ENCODE results near the gene NACC1.
A peak's percentile ranks its signal among the peaks of the same experiment; 100 is the strongest.

NACC1 gene

DNA sequence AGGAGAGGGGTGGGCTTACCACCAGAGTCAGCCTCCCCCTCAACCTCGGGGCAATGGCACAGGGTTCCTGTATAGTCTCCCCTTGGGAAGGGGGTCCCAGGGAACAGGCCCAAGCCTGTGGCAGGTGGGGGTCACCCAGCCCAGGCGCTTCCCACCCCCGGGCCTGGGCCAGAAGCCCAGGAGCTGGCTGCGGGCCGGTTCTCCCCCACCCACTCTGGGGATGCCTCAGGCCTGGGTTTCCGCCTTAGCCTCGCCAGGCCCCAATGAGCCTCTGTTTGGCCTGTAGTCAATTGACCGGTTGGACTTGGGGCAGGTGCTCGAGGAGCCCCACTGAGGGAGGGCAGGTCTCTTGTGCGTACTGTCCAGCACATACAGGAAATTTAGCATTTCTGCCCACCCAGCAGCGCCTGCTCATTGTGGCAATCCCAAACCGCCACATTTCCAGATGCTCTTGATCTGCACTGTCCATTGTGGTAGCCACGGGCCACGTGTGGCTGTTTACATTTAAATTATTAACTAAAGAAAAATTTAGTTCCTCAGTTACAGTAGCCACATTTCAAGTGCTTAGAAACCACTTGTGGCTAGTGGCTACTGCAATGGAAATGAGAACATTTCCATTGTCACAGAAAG, 25.3 kb upstream of the NACC1 start:
- POLR2A ChIA-PET: interaction anchor here (1.3 kb wide), 1 partner anchor 39 kb away, joined by 3 read pairs; no protein-coding TSS in a partner anchor
- Histone ChIP-seq H3K27ac (ENCODE audit: extremely low read depth, low read depth, low read length) (no peak overlapping the region), H3K9me3 (ENCODE audit: control insufficient read depth, insufficient read depth, low read depth, low read length) (no peaks in the 10 kb centered on the region), H3K36me3 (ENCODE audit: control insufficient read depth in 2 of 2, insufficient read depth in 1 of 2, low read length in 2 of 2) (no peaks in the 10 kb centered on the region), H3K4me3 (ENCODE audit: low read depth, low read length) (no peak overlapping the region), H3K4me1 (ENCODE audit: control insufficient read depth, insufficient read depth, low read length) (no peaks in the 10 kb centered on the region)
- CTCF ChIA-PET: interaction anchor here (0.9 to 7.7 kb wide), 12 partner anchors 8 to 127 kb away, joined by 4 to 274 read pairs (median 14); no protein-coding TSS in a partner anchor
- TF ChIP-seq ZNF514 (tag by site-specific recombination; IDR thresholded peaks at IDR 0.05) (no peak), ZNF530 (tag by site-specific recombination; IDR thresholded peaks at IDR 0.05; ENCODE audit: low read depth) (no peak), ZNF501 (tag by site-specific recombination; IDR thresholded peaks at IDR 0.05) (no peak), HOXA7 (CRISPR knock-in tag; IDR thresholded peaks at IDR 0.05; ENCODE audit: borderline replicate concordance) (no peak), EGR2 (tag by site-specific recombination; IDR thresholded peaks at IDR 0.05; ENCODE audit: low read depth) (no peak), ZFP41 (tag by site-specific recombination; IDR thresholded peaks at IDR 0.05; ENCODE audit: borderline replicate concordance) (no peak), ZNF623 (tag by site-specific recombination; IDR thresholded peaks at IDR 0.05) (no peak), TRIM28 (IDR thresholded peaks at IDR 0.05; ENCODE audit: borderline replicate concordance, low read length) (no peak), WT1 (tag by site-specific recombination; IDR thresholded peaks at IDR 0.05) (no peak), ZNF792 (tag by site-specific recombination; IDR thresholded peaks at IDR 0.05) (no peak), ZNF777 (tag by site-specific recombination; IDR thresholded peaks at IDR 0.05; ENCODE audit: borderline replicate concordance) (no peak), ZNF768 (tag by site-specific recombination; IDR thresholded peaks at IDR 0.05) (no peak), KLF9 (tag by site-specific recombination; IDR thresholded peaks at IDR 0.05; ENCODE audit: low read depth) (no peak)
- TF ChIP-seq, protein P1, sequence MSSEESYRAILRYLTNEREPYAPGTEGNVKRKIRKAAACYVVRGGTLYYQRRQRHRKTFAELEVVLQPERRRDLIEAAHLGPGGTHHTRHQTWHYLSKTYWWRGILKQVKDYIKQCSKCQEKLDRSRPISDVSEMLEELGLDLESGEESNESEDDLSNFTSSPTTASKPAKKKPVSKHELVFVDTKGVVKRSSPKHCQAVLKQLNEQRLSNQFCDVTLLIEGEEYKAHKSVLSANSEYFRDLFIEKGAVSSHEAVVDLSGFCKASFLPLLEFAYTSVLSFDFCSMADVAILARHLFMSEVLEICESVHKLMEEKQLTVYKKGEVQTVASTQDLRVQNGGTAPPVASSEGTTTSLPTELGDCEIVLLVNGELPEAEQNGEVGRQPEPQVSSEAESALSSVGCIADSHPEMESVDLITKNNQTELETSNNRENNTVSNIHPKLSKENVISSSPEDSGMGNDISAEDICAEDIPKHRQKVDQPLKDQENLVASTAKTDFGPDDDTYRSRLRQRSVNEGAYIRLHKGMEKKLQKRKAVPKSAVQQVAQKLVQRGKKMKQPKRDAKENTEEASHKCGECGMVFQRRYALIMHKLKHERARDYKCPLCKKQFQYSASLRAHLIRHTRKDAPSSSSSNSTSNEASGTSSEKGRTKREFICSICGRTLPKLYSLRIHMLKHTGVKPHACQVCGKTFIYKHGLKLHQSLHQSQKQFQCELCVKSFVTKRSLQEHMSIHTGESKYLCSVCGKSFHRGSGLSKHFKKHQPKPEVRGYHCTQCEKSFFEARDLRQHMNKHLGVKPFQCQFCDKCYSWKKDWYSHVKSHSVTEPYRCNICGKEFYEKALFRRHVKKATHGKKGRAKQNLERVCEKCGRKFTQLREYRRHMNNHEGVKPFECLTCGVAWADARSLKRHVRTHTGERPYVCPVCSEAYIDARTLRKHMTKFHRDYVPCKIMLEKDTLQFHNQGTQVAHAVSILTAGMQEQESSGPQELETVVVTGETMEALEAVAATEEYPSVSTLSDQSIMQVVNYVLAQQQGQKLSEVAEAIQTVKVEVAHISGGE (tag by site-specific recombination; conservative IDR thresholded peaks at IDR 0.05; ENCODE audit: low read depth): no peak
- TF ChIP-seq, protein P2, sequence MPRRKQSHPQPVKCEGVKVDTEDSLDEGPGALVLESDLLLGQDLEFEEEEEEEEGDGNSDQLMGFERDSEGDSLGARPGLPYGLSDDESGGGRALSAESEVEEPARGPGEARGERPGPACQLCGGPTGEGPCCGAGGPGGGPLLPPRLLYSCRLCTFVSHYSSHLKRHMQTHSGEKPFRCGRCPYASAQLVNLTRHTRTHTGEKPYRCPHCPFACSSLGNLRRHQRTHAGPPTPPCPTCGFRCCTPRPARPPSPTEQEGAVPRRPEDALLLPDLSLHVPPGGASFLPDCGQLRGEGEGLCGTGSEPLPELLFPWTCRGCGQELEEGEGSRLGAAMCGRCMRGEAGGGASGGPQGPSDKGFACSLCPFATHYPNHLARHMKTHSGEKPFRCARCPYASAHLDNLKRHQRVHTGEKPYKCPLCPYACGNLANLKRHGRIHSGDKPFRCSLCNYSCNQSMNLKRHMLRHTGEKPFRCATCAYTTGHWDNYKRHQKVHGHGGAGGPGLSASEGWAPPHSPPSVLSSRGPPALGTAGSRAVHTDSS (tag by site-specific recombination; IDR thresholded peaks at IDR 0.05): no peak
- TF ChIP-seq, protein P3, sequence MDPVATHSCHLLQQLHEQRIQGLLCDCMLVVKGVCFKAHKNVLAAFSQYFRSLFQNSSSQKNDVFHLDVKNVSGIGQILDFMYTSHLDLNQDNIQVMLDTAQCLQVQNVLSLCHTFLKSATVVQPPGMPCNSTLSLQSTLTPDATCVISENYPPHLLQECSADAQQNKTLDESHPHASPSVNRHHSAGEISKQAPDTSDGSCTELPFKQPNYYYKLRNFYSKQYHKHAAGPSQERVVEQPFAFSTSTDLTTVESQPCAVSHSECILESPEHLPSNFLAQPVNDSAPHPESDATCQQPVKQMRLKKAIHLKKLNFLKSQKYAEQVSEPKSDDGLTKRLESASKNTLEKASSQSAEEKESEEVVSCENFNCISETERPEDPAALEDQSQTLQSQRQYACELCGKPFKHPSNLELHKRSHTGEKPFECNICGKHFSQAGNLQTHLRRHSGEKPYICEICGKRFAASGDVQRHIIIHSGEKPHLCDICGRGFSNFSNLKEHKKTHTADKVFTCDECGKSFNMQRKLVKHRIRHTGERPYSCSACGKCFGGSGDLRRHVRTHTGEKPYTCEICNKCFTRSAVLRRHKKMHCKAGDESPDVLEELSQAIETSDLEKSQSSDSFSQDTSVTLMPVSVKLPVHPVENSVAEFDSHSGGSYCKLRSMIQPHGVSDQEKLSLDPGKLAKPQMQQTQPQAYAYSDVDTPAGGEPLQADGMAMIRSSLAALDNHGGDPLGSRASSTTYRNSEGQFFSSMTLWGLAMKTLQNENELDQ (tag by site-specific recombination; IDR thresholded peaks at IDR 0.05; ENCODE audit: low read depth): no peak

DNA sequence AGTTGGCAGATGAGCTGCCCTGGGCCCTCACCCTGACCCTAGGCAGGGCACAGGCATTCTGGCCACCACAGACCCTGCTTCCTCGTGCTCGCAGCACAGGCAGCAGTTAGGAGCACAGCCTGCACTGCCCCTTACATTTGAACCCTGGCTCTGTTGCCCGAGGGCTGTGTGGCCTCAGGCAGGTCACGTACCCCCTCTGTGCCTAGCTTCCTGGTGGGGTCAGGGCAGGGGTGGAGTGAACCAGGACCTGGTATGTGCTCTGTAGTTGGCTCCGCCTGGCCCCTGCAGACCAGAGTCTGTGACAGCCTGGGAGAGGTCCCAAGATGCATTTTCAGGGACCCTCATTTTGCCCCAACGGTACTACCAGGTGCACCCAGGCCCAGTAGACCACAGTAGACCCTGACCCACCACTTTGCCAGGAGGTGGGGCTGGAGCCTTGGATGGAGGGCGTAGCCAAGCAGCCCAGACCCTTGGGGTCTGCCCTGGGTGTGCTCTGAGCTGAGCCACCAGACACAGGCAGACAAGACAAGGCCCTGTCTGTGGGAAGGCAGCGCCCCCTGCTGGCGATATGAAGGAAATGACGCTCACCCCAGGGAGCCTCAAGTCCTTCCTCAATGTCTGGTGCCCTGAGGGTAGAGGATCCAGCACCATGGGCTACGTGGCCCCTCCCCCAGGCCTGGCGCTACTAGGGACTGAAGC, 24.5 kb upstream of the NACC1 start:
- Histone ChIP-seq H3K4me3 (ENCODE audit: low read depth, low read length) (no peak overlapping the region), H3K4me1 (ENCODE audit: control insufficient read depth, insufficient read depth, low read length) (no peaks in the 10 kb centered on the region), H3K9me3 (ENCODE audit: control insufficient read depth, insufficient read depth, low read depth, low read length) (no peaks in the 10 kb centered on the region), H3K36me3 (ENCODE audit: control insufficient read depth in 2 of 2, insufficient read depth in 1 of 2, low read length in 2 of 2) (no peaks in the 10 kb centered on the region), H3K27ac (ENCODE audit: extremely low read depth, low read depth, low read length) (no peak overlapping the region)
- POLR2A ChIA-PET: interaction anchor here (0.5 to 1.5 kb wide), 5 partner anchors 40 to 148 kb away, joined by 3 to 7 read pairs (median 3); partner anchors contain the start of gene RAD23A
- CTCF ChIA-PET: interaction anchor here (0.6 to 7.7 kb wide), 38 partner anchors 8 to 415 kb away, joined by 3 to 274 read pairs (median 5); no protein-coding TSS in a partner anchor
- TF ChIP-seq ZNF391 (tag by site-specific recombination; IDR thresholded peaks at IDR 0.05; ENCODE audit: borderline replicate concordance, low read depth) (0 out of 2 replicates have a peak, but pooled peaks have one; percentile 40), ZBTB8A (tag by site-specific recombination; IDR thresholded peaks at IDR 0.05) (peak; percentile 54), ZIC2 (tag by site-specific recombination; IDR thresholded peaks at IDR 0.05) (peak; percentile 79), ZNF302 (tag by site-specific recombination; IDR thresholded peaks at IDR 0.05; ENCODE audit: low read depth) (no peak), GLIS1 (tag by site-specific recombination; IDR thresholded peaks at IDR 0.05) (peak; percentile 56), ZNF2 (tag by site-specific recombination; IDR thresholded peaks at IDR 0.05) (0 out of 2 replicates have a peak, but pooled peaks have one; percentile 79), KLF8 (tag by site-specific recombination; IDR thresholded peaks at IDR 0.05) (peak; percentile 59; the same call in 1 of the 2 replicates)
- TF ChIP-seq, protein P4, sequence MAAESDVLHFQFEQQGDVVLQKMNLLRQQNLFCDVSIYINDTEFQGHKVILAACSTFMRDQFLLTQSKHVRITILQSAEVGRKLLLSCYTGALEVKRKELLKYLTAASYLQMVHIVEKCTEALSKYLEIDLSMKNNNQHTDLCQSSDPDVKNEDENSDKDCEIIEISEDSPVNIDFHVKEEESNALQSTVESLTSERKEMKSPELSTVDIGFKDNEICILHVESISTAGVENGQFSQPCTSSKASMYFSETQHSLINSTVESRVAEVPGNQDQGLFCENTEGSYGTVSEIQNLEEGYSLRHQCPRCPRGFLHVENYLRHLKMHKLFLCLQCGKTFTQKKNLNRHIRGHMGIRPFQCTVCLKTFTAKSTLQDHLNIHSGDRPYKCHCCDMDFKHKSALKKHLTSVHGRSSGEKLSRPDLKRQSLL (tag by site-specific recombination; IDR thresholded peaks at IDR 0.05): no peak
